Activated CD4-positive, alpha-beta T cell treated with anti-CD3 and anti-CD28 coated beads for 36 hours (primary cell): ENCODE data around the gene LRP1-AS. TPM values are rescaled to one million over a fixed set of nuclear protein-coding genes. Genes with fewer than 3 reads are reported as not detected.
A peak's percentile ranks its signal among the peaks of the same experiment; 100 is the strongest.

Experiments
- ATAC-seq: fragments of 200-7000 bp; cut with Tn5 transposase; one replicate; pipeline ENCODE4 v1.10.0; 2021; ENCODE audit warnings: mild to moderate bottlenecking, moderate library complexity
- CTCF ChIA-PET: fragments of 350-600 bp; sonication (Branson Sonifier 250); formaldehyde crosslinking; loops from one replicate; lab custom pipeline; 2021; ENCODE audit warnings: antibody characterized with exemption; lab: Charles Lee
- POLR2A ChIA-PET: fragments of 350-600 bp; sonication (Branson Sonifier 250); formaldehyde crosslinking; loops from one replicate; lab custom pipeline; 2021; ENCODE audit warnings: antibody characterized with exemption, inconsistent platforms; lab: Charles Lee
- DNase-seq: peaks from one replicate; pipeline ENCODE4 v3.0.0-alpha.2; 2020
- H3K27ac Mint-ChIP-seq: one replicate; pipeline ENCODE4 v1.8.0; 2021; ENCODE audit warnings: mixed read lengths
- H3K27me3 Mint-ChIP-seq: one replicate; pipeline ENCODE4 v1.8.0; 2021; ENCODE audit warnings: mixed read lengths
- H3K36me3 Mint-ChIP-seq: one replicate; pipeline ENCODE4 v1.8.0; 2021; ENCODE audit warnings: low read depth, mixed read lengths
- H3K4me1 Mint-ChIP-seq: one replicate; pipeline ENCODE4 v1.8.0; 2021; ENCODE audit warnings: mixed read lengths
- H3K4me3 Mint-ChIP-seq: one replicate; pipeline ENCODE4 v1.8.0; 2021; ENCODE audit warnings: mild to moderate bottlenecking, moderate library complexity, mixed read lengths
- H3K9me3 Mint-ChIP-seq: one replicate; pipeline ENCODE4 v1.8.0; 2021; ENCODE audit warnings: low read depth, mixed read lengths
- intact Hi-C, 2 experiments: fragments of 100-400 bp; cut with DNase I in 1 of 2; cut with micrococcal nuclease in 1 of 2; formaldehyde crosslinking; loops; one replicate each; pipeline versions ENCODE4 v1.14.2 to v1.15.1; 2022 to 2024; cut with DNase I, micrococcal nuclease
- total RNA-seq, 2 experiments: library from RNA; stranded (reverse); gene quantifications; one replicate each; pipeline ENCODE4 v1.2.3, GENCODE V29; 2021

Gene LRP1-AS
- total RNA-seq, 2 experiments from 2014 or later, result not detected

- no peaks in the 10 kb centered on the region for H3K9me3 Mint-ChIP-seq
- no peaks in the 10 kb centered on the region for H3K36me3 Mint-ChIP-seq
- no peak for ATAC-seq
- peaks cover 2% of the 10 kb centered on the region for H3K4me1 Mint-ChIP-seq
- H3K27ac Mint-ChIP-seq, result no peak overlapping the region
- no peaks in the 10 kb centered on the region for H3K27me3 Mint-ChIP-seq
- CTCF ChIA-PET, result interaction anchor here (0.6 to 10.6 kb wide), 2 partner anchors 50 to 55 kb away, joined by 6 to 156 read pairs; partner anchors contain the start of genes LRP1 and SHMT2
- H3K4me3 Mint-ChIP-seq, result no peak overlapping the region
- POLR2A ChIA-PET, result interaction anchor here (1.1 kb wide), 1 partner anchor 67 kb away, joined by 6 read pairs; no protein-coding TSS in a partner anchor
- intact Hi-C loops, result loop anchor here in 1 of 2 experiments (5.0 to 10.0 kb wide), 2 partner anchors 172 to 425 kb away; partner anchors contain the start of genes PRIM1 and ZBTB39
- DNase-seq, result no peak
Observed at GRCh38 chr12:57179331-57180086, 32.1 kb upstream of the LRP1-AS start.

- POLR2A ChIA-PET, result no interaction called here
- no peak overlapping the region for H3K27ac Mint-ChIP-seq
- H3K36me3 Mint-ChIP-seq, result no peaks in the 10 kb centered on the region
- ATAC-seq (no peak), DNase-seq (no peak)
- no peak overlapping the region for H3K4me3 Mint-ChIP-seq
- no peaks in the 10 kb centered on the region for H3K9me3 Mint-ChIP-seq
- H3K27me3 Mint-ChIP-seq, result no peaks in the 10 kb centered on the region
- H3K4me1 Mint-ChIP-seq, result peaks cover 2% of the 10 kb centered on the region
- intact Hi-C loops, result loop anchor here in 1 of 2 experiments (10.0 kb wide), 1 partner anchor 423 kb away; the partner anchor contains the start of gene PRIM1
- CTCF ChIA-PET, result interaction anchor here (0.7 to 10.6 kb wide), 2 partner anchors 54 to 67 kb away, joined by 3 to 156 read pairs; partner anchors contain the start of gene LRP1
Observed at GRCh38 chr12:57178213-57178612, 30.8 kb upstream of the LRP1-AS start.

- intact Hi-C loops, result loop anchor here in 1 of 2 experiments (10.0 kb wide), 1 partner anchor 423 kb away; the partner anchor contains the start of gene PRIM1
- no peaks in the 10 kb centered on the region for H3K9me3 Mint-ChIP-seq
- ChIA-PET POLR2A (no interaction called here), CTCF (interaction anchor here (1.1 to 1.4 kb wide), 2 partner anchors 16 to 53 kb away, joined by 4 to 10 read pairs; no protein-coding TSS in a partner anchor)
- H3K27ac Mint-ChIP-seq, result no peak overlapping the region
- no peak for DNase-seq
- no peaks in the 10 kb centered on the region for H3K4me1 Mint-ChIP-seq
- no peak overlapping the region for H3K4me3 Mint-ChIP-seq
- ATAC-seq, result no peak
- H3K36me3 Mint-ChIP-seq, result no peaks in the 10 kb centered on the region
- H3K27me3 Mint-ChIP-seq, result no peaks in the 10 kb centered on the region
Observed at GRCh38 chr12:57177354-57177753, 29.9 kb upstream of the LRP1-AS start.

GRCh38 chr12:57176846-57177245 is 29.4 kb upstream of the LRP1-AS start:
- H3K9me3 Mint-ChIP-seq, result no peaks in the 10 kb centered on the region
- H3K4me1 Mint-ChIP-seq, result no peaks in the 10 kb centered on the region
- H3K4me3 Mint-ChIP-seq, result no peak overlapping the region
- intact Hi-C loops, result loop anchor here in 1 of 2 experiments (10.0 kb wide), 1 partner anchor 422 kb away; the partner anchor contains the start of gene PRIM1
- DNase-seq (no peak), ATAC-seq (no peak)
- ChIA-PET CTCF (interaction anchor here (1.0 to 5.7 kb wide), 8 partner anchors 15 to 172 kb away, joined by 3 to 41 read pairs (median 4); partner anchors contain the start of gene LRP1), POLR2A (no interaction called here)
- H3K27ac Mint-ChIP-seq, result no peak overlapping the region
- no peaks in the 10 kb centered on the region for H3K27me3 Mint-ChIP-seq
- no peaks in the 10 kb centered on the region for H3K36me3 Mint-ChIP-seq

- intact Hi-C loops, result loop anchor here in 1 of 2 experiments (10.0 kb wide), 1 partner anchor 421 kb away; the partner anchor contains the start of gene PRIM1
- ChIA-PET CTCF (interaction anchor here (0.6 to 5.7 kb wide), 21 partner anchors 8 to 417 kb away, joined by 3 to 41 read pairs (median 4); partner anchors contain the start of gene LRP1), POLR2A (no interaction called here)
- ATAC-seq, result no peak
- Mint-ChIP-seq H3K27ac (no peak overlapping the region), H3K4me1 (no peaks in the 10 kb centered on the region), H3K4me3 (no peak overlapping the region), H3K36me3 (no peaks in the 10 kb centered on the region), H3K27me3 (no peaks in the 10 kb centered on the region), H3K9me3 (no peaks in the 10 kb centered on the region)
- DNase-seq, result no peak
Observed at GRCh38 chr12:57176139-57176477, 28.7 kb upstream of the LRP1-AS start.

GRCh38 chr12:57175428-57176138 is 28.2 kb upstream of the LRP1-AS start:
- Mint-ChIP-seq H3K27me3 (no peaks in the 10 kb centered on the region), H3K4me1 (no peaks in the 10 kb centered on the region), H3K4me3 (no peak overlapping the region), H3K36me3 (no peaks in the 10 kb centered on the region), H3K9me3 (no peaks in the 10 kb centered on the region), H3K27ac (no peak overlapping the region)
- ATAC-seq, result peak; percentile 59
- POLR2A ChIA-PET, result no interaction called here
- DNase-seq, result peak; percentile 81
- CTCF ChIA-PET, result interaction anchor here (0.6 to 5.7 kb wide), 27 partner anchors 9 to 606 kb away, joined by 3 to 41 read pairs (median 4); partner anchors contain the start of genes LRP1 and STAT6
- intact Hi-C loops, result loop anchor here in 1 of 2 experiments (2.0 to 10.0 kb wide), 2 partner anchors 51 to 421 kb away; partner anchors contain the start of gene PRIM1

GRCh38 chr12:57173683-57174082 is 26.3 kb upstream of the LRP1-AS start:
- H3K36me3 Mint-ChIP-seq, result no peaks in the 10 kb centered on the region
- H3K27ac Mint-ChIP-seq, result no peak overlapping the region
- H3K4me3 Mint-ChIP-seq, result no peak overlapping the region
- no peaks in the 10 kb centered on the region for H3K4me1 Mint-ChIP-seq
- intact Hi-C loops, result loop anchor here (1.0 to 10.0 kb wide), 4 partner anchors 49 to 419 kb away; partner anchors contain the start of gene PRIM1 (in 1 of the 2)
- POLR2A ChIA-PET, result interaction anchor here (0.7 kb wide), 1 partner anchor 17 kb away, joined by 3 read pairs; no protein-coding TSS in a partner anchor
- H3K9me3 Mint-ChIP-seq, result no peaks in the 10 kb centered on the region
- no peaks in the 10 kb centered on the region for H3K27me3 Mint-ChIP-seq
- CTCF ChIA-PET, result interaction anchor here (0.7 to 5.7 kb wide), 13 partner anchors 10 to 549 kb away, joined by 3 to 41 read pairs (median 5); partner anchors contain the start of gene LRP1
- no peak for ATAC-seq
- DNase-seq, result no peak

- peak; percentile 52 for DNase-seq
- CTCF ChIA-PET, result interaction anchor here (0.5 to 5.7 kb wide), 14 partner anchors 8 to 548 kb away, joined by 3 to 41 read pairs (median 5); partner anchors contain the start of gene LRP1
- intact Hi-C loops, result loop anchor here (1.0 to 10.0 kb wide), 3 partner anchors 49 to 418 kb away; partner anchors contain the start of gene PRIM1 (in 1 of the 2)
Observed at GRCh38 chr12:57173089-57173488, 25.7 kb upstream of the LRP1-AS start.

GRCh38 chr12:57171668-57172067 is 24.2 kb upstream of the LRP1-AS start:
- no peak overlapping the region for H3K27ac Mint-ChIP-seq
- no peaks in the 10 kb centered on the region for H3K27me3 Mint-ChIP-seq
- H3K4me3 Mint-ChIP-seq, result no peak overlapping the region
- DNase-seq, result no peak
- no peaks in the 10 kb centered on the region for H3K36me3 Mint-ChIP-seq
- no peak for ATAC-seq
- no peaks in the 10 kb centered on the region for H3K9me3 Mint-ChIP-seq
- intact Hi-C loops, result loop anchor here (2.0 to 10.0 kb wide), 2 partner anchors 103 to 417 kb away; partner anchors contain the start of gene PRIM1 (in 1 of the 2)
- CTCF ChIA-PET, result interaction anchor here (1.1 to 5.7 kb wide), 2 partner anchors 9 to 45 kb away, joined by 6 to 41 read pairs; partner anchors contain the start of gene LRP1
- POLR2A ChIA-PET, result no interaction called here
- H3K4me1 Mint-ChIP-seq, result peaks cover 9% of the 10 kb centered on the region

More at GRCh38 chr12:57173089-57173488, 25.7 kb upstream of the LRP1-AS start:
- peak; percentile 61 for ATAC-seq
- Mint-ChIP-seq H3K4me1 (no peaks in the 10 kb centered on the region), H3K9me3 (no peaks in the 10 kb centered on the region), H3K36me3 (no peaks in the 10 kb centered on the region), H3K27me3 (no peaks in the 10 kb centered on the region), H3K27ac (no peak overlapping the region), H3K4me3 (no peak overlapping the region)
- POLR2A ChIA-PET, result interaction anchor here (0.7 kb wide), 1 partner anchor 18 kb away, joined by 3 read pairs; no protein-coding TSS in a partner anchor

- Mint-ChIP-seq H3K36me3 (no peaks in the 10 kb centered on the region), H3K4me3 (no peak overlapping the region), H3K27ac (no peak overlapping the region), H3K4me1 (peaks cover 13% of the 10 kb centered on the region), H3K9me3 (no peaks in the 10 kb centered on the region), H3K27me3 (no peaks in the 10 kb centered on the region)
- ATAC-seq, result no peak
- intact Hi-C loops, result loop anchor here in 1 of 2 experiments (10.0 kb wide), 1 partner anchor 416 kb away; the partner anchor contains the start of gene PRIM1
- POLR2A ChIA-PET, result no interaction called here
- DNase-seq, result no peak
- CTCF ChIA-PET, result interaction anchor here (1.1 to 1.6 kb wide), 2 partner anchors 10 to 47 kb away, joined by 5 to 6 read pairs; no protein-coding TSS in a partner anchor
Observed at GRCh38 chr12:57170927-57171326, 23.5 kb upstream of the LRP1-AS start.
